ENCODE measurements around the gene MRPS34. TPM values are rescaled to one million over a fixed set of nuclear protein-coding genes. Genes with fewer than 3 reads are reported as not detected.

MRPS34 gene
- total RNA-seq, 4 donors from 2014 or later = 44.4 to 72.8 (median 61.3) TPM

GRCh38 chr16:1759511-1759910 is 13.4 kb downstream of the MRPS34 start:
- TF ChIP-seq POLR2A (IDR thresholded peaks at IDR 0.05) (no peak), POLR2AphosphoS5 (IDR thresholded peaks at IDR 0.05) (no peak), CTCF (IDR thresholded peaks at IDR 0.05) (no peak), EP300 (IDR thresholded peaks at IDR 0.05) (no peak)
- no peaks in the 10 kb centered on the region for H3K9me3 ChIP-seq
- 100% methylated on average over 4 of the region's 21 CpGs; no CpG with 5 or more reads in 1 of the 2 donors for WGBS, 2 donors (ENCODE audit: low coverage in 1 of 2)
- no peak for ATAC-seq
- H3K4me1 ChIP-seq = peaks cover 0 to 12% (median 0%) of the 10 kb centered on the region in 3 donors
- no peak overlapping the region for H3K4me3 ChIP-seq
- H3K36me3 ChIP-seq = peaks cover 0 to 99% of the 10 kb centered on the region in 2 donors
- H3K27ac ChIP-seq = no peak overlapping the region
- H3K27me3 ChIP-seq = no peaks in the 10 kb centered on the region

GRCh38 chr16:1758923-1759322 is 14.0 kb downstream of the MRPS34 start:
- WGBS, 2 donors (ENCODE audit: low coverage in 1 of 2) = 85% methylated on average over 10 of the region's 18 CpGs; no CpG with 5 or more reads in 1 of the 2 donors
- Histone ChIP-seq H3K27ac (no peak overlapping the region), H3K36me3 (peaks cover 0 to 99% of the 10 kb centered on the region in 2 donors), H3K4me1 (peaks cover 0 to 11% (median 0%) of the 10 kb centered on the region in 3 donors), H3K4me3 (no peak overlapping the region), H3K27me3 (no peaks in the 10 kb centered on the region), H3K9me3 (no peaks in the 10 kb centered on the region)
- no peak for ATAC-seq
- TF ChIP-seq POLR2AphosphoS5 (IDR thresholded peaks at IDR 0.05) = no peak

- H3K36me3 ChIP-seq = peaks cover 0 to 98% of the 10 kb centered on the region in 2 donors
Observed at GRCh38 chr16:1757714-1758461, 15.0 kb downstream of the MRPS34 start.

GRCh38 chr16:1754204-1754603 is 18.7 kb downstream of the MRPS34 start:
- TF ChIP-seq POLR2AphosphoS5 (IDR thresholded peaks at IDR 0.05) (no peak), EP300 (IDR thresholded peaks at IDR 0.05) (no peak), CTCF (IDR thresholded peaks at IDR 0.05) (no peak), POLR2A (IDR thresholded peaks at IDR 0.05) (no peak)
- no peaks in the 10 kb centered on the region for H3K27me3 ChIP-seq
- no peak overlapping the region for H3K27ac ChIP-seq
- no peak for ATAC-seq
- H3K4me3 ChIP-seq = no peak overlapping the region
- H3K36me3 ChIP-seq = peaks cover 0 to 98% of the 10 kb centered on the region in 2 donors
- H3K4me1 ChIP-seq = no peaks in the 10 kb centered on the region
- WGBS, 2 donors (ENCODE audit: low coverage in 1 of 2) = 91 to 100% methylated on average over 2 to 8 of the region's 12 CpGs
- H3K9me3 ChIP-seq = no peaks in the 10 kb centered on the region

More at GRCh38 chr16:1757714-1758461, 15.0 kb downstream of the MRPS34 start:
- WGBS, 2 donors (ENCODE audit: low coverage in 1 of 2) = 90 to 91% methylated on average over 12 to 18 of the region's 37 CpGs
- no peak overlapping the region for H3K4me3 ChIP-seq
- H3K4me1 ChIP-seq = peaks cover 0 to under 1% (median 0%) of the 10 kb centered on the region in 3 donors
- ATAC-seq = no peak
- no peaks in the 10 kb centered on the region for H3K27me3 ChIP-seq
- H3K9me3 ChIP-seq = no peaks in the 10 kb centered on the region
- TF ChIP-seq EP300 (IDR thresholded peaks at IDR 0.05) (no peak), POLR2A (IDR thresholded peaks at IDR 0.05) (no peak), CTCF (IDR thresholded peaks at IDR 0.05) (no peak), POLR2AphosphoS5 (IDR thresholded peaks at IDR 0.05) (no peak)
- no peak overlapping the region for H3K27ac ChIP-seq

GRCh38 chr16:1752853-1753252 is 20.1 kb downstream of the MRPS34 start:
- peaks cover 0 to 98% of the 10 kb centered on the region in 2 donors for H3K36me3 ChIP-seq
- TF ChIP-seq CTCF (IDR thresholded peaks at IDR 0.05) = no peak
- no peak for TF ChIP-seq POLR2AphosphoS5 (IDR thresholded peaks at IDR 0.05)
- no peak for TF ChIP-seq POLR2A (IDR thresholded peaks at IDR 0.05)
- H3K4me1 ChIP-seq = no peaks in the 10 kb centered on the region
- H3K27ac ChIP-seq = no peak overlapping the region
- 82 to 92% methylated on average over 10 to 13 of the region's 14 CpGs for WGBS, 2 donors (ENCODE audit: low coverage in 1 of 2)
- H3K9me3 ChIP-seq = no peaks in the 10 kb centered on the region
- ATAC-seq = no peak
- no peak overlapping the region for H3K4me3 ChIP-seq
- H3K27me3 ChIP-seq = no peaks in the 10 kb centered on the region

Data from gastroesophageal sphincter (tissue), 4 donors.